IMR-90 (cell line): ENCODE data around the gene PEX26. TPM values are rescaled to one million over a fixed set of nuclear protein-coding genes. Genes with fewer than 3 reads are reported as not detected.

ENCODE experiments used
- ATAC-seq: fragments of 200-7000 bp; cut with Tn5 transposase; 2 replicates; pipeline ENCODE4 v1.9.1; 2020; ENCODE audit warnings: low read depth, mild to moderate bottlenecking, moderate library complexity
- BruUV-seq: library from RNA; stranded (reverse); fragments of 400-500 nt; replicated peaks from 2 replicates; lab custom pipeline; 2021; lab: Mats Ljungman, UMichigan
- CTCF ChIA-PET: fragments of 300-600 bp; formaldehyde crosslinking; extraction: SDS; loops from one replicate; lab custom pipeline; 2021; ENCODE audit warnings: antibody characterized with exemption; lab: Yijun Ruan, JAX
- POLR2A ChIA-PET: fragments of 300-600 bp; sonication (Branson Sonifier 250); formaldehyde crosslinking; loops from one replicate; lab custom pipeline; 2022; ENCODE audit warnings: antibody characterized with exemption; ENCODE audit not compliant: unreplicated experiment; lab: Charles Lee
- DNase-seq: peaks from one replicate; pipeline ENCODE4 v3.0.0; 2013
- H2AFZ ChIP-seq: replicated peaks from 2 replicates; pipeline ENCODE3; 2013; ENCODE audit warnings: low read length, mild to moderate bottlenecking; ENCODE audit not compliant: poor library complexity
- H2AK5ac ChIP-seq: 2 replicates; pipeline ENCODE4 v1.6.1; 2013; ENCODE audit warnings: low read depth, low read length, inconsistent platforms
- H2AK9ac ChIP-seq: replicated peaks from 2 replicates; pipeline ENCODE3; 2013; ENCODE audit warnings: mild to moderate bottlenecking, low read depth, low read length, moderate library complexity; ENCODE audit not compliant: poor library complexity
- H2BK120ac ChIP-seq: 2 replicates; pipeline ENCODE4 v1.6.1; 2013; ENCODE audit warnings: low read depth, low read length, inconsistent platforms
- H2BK15ac ChIP-seq: 3 replicates; pipeline ENCODE4 v1.6.1; 2013; ENCODE audit warnings: low read depth, low read length, inconsistent platforms
- H2BK20ac ChIP-seq: 2 replicates; pipeline ENCODE4 v1.6.1; 2013; ENCODE audit warnings: low read depth, mild to moderate bottlenecking, inconsistent platforms, low read length, moderate library complexity
- H2BK5ac ChIP-seq: 2 replicates; pipeline ENCODE4 v1.6.1; 2013; ENCODE audit warnings: mild to moderate bottlenecking, low read depth, low read length, inconsistent platforms; ENCODE audit not compliant: poor library complexity, severe bottlenecking
- H3K14ac ChIP-seq: replicated peaks from 2 replicates; pipeline ENCODE4 v1.6.1; 2013; ENCODE audit warnings: low read depth, low read length, inconsistent platforms
- H3K18ac ChIP-seq: 2 replicates; pipeline ENCODE4 v1.6.1; 2013; ENCODE audit warnings: low read depth, low read length, control low read depth
- H3K23ac ChIP-seq: 2 replicates; pipeline ENCODE4 v1.6.1; 2013; ENCODE audit warnings: low read depth, low read length, inconsistent platforms
- H3K27ac ChIP-seq: 2 replicates; pipeline ENCODE4 v1.5.1; 2013; ENCODE audit warnings: mild to moderate bottlenecking, control low read depth, low read length; ENCODE audit not compliant: insufficient read depth
- H3K27me3 ChIP-seq: 2 replicates; pipeline ENCODE4 v1.6.1; 2013; ENCODE audit warnings: low read length; ENCODE audit not compliant: control insufficient read depth, insufficient read depth
- H3K36me3 ChIP-seq: 2 replicates; pipeline ENCODE4 v1.6.1; 2013; ENCODE audit warnings: low read length, mixed read lengths; ENCODE audit not compliant: control insufficient read depth, insufficient read depth
- H3K4ac ChIP-seq: 2 replicates; pipeline ENCODE4 v1.6.1; 2013; ENCODE audit warnings: low read depth, low read length, inconsistent platforms
- H3K4me1 ChIP-seq: 2 replicates; pipeline ENCODE4 v1.6.1; 2013; ENCODE audit warnings: low read length, mixed read lengths; ENCODE audit not compliant: control insufficient read depth, insufficient read depth
- H3K4me2 ChIP-seq: 2 replicates; pipeline ENCODE4 v1.6.1; 2013; ENCODE audit warnings: low read depth, mild to moderate bottlenecking, control low read depth, low read length, moderate library complexity
- H3K4me3 ChIP-seq: 2 replicates; pipeline ENCODE4 v1.5.1; 2013; ENCODE audit warnings: low read depth, mild to moderate bottlenecking, control low read depth, low read length, moderate library complexity; ENCODE audit not compliant: insufficient read depth
- H3K56ac ChIP-seq: 2 replicates; pipeline ENCODE4 v1.6.1; 2013; ENCODE audit warnings: low read length, inconsistent platforms; ENCODE audit not compliant: insufficient read depth; ENCODE audit errors: extremely low read depth
- H3K79me1 ChIP-seq, 2 experiments: 2 replicates each; pipeline ENCODE4 v1.6.1; 2013; ENCODE audit warnings: low read length in 2 of 2, inconsistent platforms in 1 of 2, low read depth in 1 of 2
- H3K9ac ChIP-seq: 2 replicates; pipeline ENCODE4 v1.6.1; 2013; ENCODE audit warnings: low read depth, low read length, control low read depth
- H3K9me1 ChIP-seq: 2 replicates; pipeline ENCODE4 v1.6.1; 2013; ENCODE audit warnings: low read length, inconsistent platforms; ENCODE audit not compliant: insufficient read depth
- H3K9me3 ChIP-seq: 2 replicates; pipeline ENCODE4 v1.6.1; 2013; ENCODE audit warnings: low read length; ENCODE audit not compliant: control insufficient read depth, insufficient read depth
- H4K20me1 ChIP-seq: 2 replicates; pipeline ENCODE4 v1.6.1; 2013; ENCODE audit warnings: low read length, inconsistent platforms; ENCODE audit not compliant: insufficient read depth
- H4K5ac ChIP-seq: 2 replicates; pipeline ENCODE4 v1.6.1; 2013; ENCODE audit warnings: mild to moderate bottlenecking, low read depth, low read length, control low read depth
- H4K8ac ChIP-seq, 2 experiments: 2 replicates each; pipeline ENCODE4 v1.6.1; 2013; ENCODE audit warnings: low read depth in 2 of 2, low read length in 2 of 2, control low read depth in 1 of 2, inconsistent platforms in 1 of 2
- H4K91ac ChIP-seq: 2 replicates; pipeline ENCODE4 v1.6.1; 2013; ENCODE audit warnings: low read depth, low read length, inconsistent platforms; ENCODE audit not compliant: insufficient read depth
- CEBPB ChIP-seq: IDR thresholded peaks from 2 replicates; pipeline ENCODE4 v1.6.1; 2012; ENCODE audit warnings: low read depth, low read length, improper control_type of control experiment
- MAFK ChIP-seq: IDR thresholded peaks from 2 replicates; pipeline ENCODE4 v1.6.1; 2012; ENCODE audit warnings: low read depth, low read length, improper control_type of control experiment
- POLR2A ChIP-seq: IDR thresholded peaks from 2 replicates; pipeline ENCODE4 v1.6.1; 2012; ENCODE audit warnings: mild to moderate bottlenecking, low read depth, low read length
- RAD21 ChIP-seq: IDR thresholded peaks from 2 replicates; pipeline ENCODE4 v1.6.1; 2012; ENCODE audit warnings: low read length, improper control_type of control experiment
- RFX5 ChIP-seq: IDR thresholded peaks from 2 replicates; pipeline ENCODE4 v1.8.0; 2012; ENCODE audit warnings: low read depth, mild to moderate bottlenecking, low read length, moderate library complexity
- SMC3 ChIP-seq: fragments of 150-350 bp; IDR thresholded peaks from 2 replicates; pipeline ENCODE4 v1.6.1; 2016; ENCODE audit warnings: low read depth, mild to moderate bottlenecking, antibody characterized with exemption, low read length, moderate library complexity
- WGBS, 2 experiments: methylation state at CpG; one replicate each; pipeline versions ENCODE4 v1.1.5 to v1.1.7; 2013; ENCODE audit warnings: missing lambda C conversion rate in 2 of 2; ENCODE audit not compliant: insufficient read length in 1 of 2; ENCODE audit errors: extremely low coverage in 2 of 2; 5-methylcytosine and 5-hydroxymethylcytosine counted together
- dilution Hi-C: fragments of 300-500 bp; cut with HindIII; formaldehyde crosslinking; loops from one replicate; pipeline ENCODE4 v1.14.3; 2018; ENCODE audit warnings: low sequenced_read_pairs; ENCODE audit not compliant: unreplicated experiment
- in situ Hi-C: fragments of 300-500 bp; cut with MboI; formaldehyde crosslinking; loops from 3 replicates; pipeline ENCODE4 v1.14.3; 2019; ENCODE audit warnings: low sequenced_read_pairs, inconsistent platforms, mixed read lengths
- intact Hi-C: fragments of 100-400 bp; cut with micrococcal nuclease; formaldehyde crosslinking; loops from 2 replicates; pipeline ENCODE4 v1.10.0; 2022
- polyA plus RNA-seq, 3 experiments: library from polyadenylated mRNA; depleted of rRNA; stranded (reverse); fragments of >200 nt; gene quantifications; 2 replicates each; pipeline ENCODE4 v1.2.3, GENCODE V29; 2012; ENCODE audit warnings: low replicate concordance in 1 of 3
- total RNA-seq: library from RNA; depleted of rRNA; stranded (reverse); fragments of >200 nt; gene quantifications from 2 replicates; pipeline ENCODE4 v1.2.3, GENCODE V29; 2012
- TF ChIP-seq, protein P1 (sequence below): conservative IDR thresholded peaks from 2 replicates; pipeline ENCODE4 v1.5.1; 2012; ENCODE audit warnings: mild to moderate bottlenecking, low read depth, low read length, improper control_type of control experiment
- TF ChIP-seq, protein P2 (sequence below): fragments of 150-350 bp; IDR thresholded peaks from 2 replicates; pipeline ENCODE4 v1.6.1; 2016; ENCODE audit warnings: low read depth, mild to moderate bottlenecking, low read length, moderate library complexity, borderline replicate concordance
- TF ChIP-seq, protein P3 (sequence below): fragments of 150-350 bp; IDR thresholded peaks from 2 replicates; pipeline ENCODE4 v1.6.1; 2017; ENCODE audit warnings: mild to moderate bottlenecking, antibody characterized with exemption, low read length, low read depth

The PEX26 gene
- total and polyA plus RNA-seq, 2 of the 4 experiments (the other 2 are of a cell fraction), result 12.2 to 18.5 TPM

DNA sequence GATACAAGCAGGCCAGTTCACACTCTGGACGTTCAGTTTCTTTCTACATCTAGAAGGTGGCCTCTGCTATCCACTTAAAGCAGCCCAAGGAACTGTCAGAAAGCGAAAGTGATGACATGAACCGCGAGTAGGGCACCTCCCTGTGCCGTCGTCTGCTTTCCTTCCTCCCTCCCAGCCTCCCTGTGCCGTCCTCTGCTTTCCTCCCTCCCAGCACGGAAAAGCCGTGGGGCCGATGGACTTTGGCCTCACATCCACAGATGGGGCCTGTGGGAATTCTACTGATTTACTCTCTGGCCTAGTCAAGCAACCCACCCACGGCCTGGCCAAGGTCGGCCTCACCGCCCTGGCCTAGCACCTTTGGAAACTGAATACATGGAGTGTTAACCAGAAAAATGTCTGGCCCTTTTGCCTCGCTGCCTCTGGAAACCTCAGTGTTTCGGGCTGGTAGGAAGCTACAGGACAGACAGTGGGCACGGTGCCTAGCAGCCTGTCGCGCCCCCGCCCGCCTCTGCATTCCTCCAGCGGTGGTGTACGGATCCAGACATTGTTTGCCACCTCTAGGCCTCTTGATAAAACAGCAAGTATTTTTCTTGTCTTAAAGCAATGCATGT, 14.2 kb downstream of the PEX26 start (continued):
- TF ChIP-seq, protein P1, sequence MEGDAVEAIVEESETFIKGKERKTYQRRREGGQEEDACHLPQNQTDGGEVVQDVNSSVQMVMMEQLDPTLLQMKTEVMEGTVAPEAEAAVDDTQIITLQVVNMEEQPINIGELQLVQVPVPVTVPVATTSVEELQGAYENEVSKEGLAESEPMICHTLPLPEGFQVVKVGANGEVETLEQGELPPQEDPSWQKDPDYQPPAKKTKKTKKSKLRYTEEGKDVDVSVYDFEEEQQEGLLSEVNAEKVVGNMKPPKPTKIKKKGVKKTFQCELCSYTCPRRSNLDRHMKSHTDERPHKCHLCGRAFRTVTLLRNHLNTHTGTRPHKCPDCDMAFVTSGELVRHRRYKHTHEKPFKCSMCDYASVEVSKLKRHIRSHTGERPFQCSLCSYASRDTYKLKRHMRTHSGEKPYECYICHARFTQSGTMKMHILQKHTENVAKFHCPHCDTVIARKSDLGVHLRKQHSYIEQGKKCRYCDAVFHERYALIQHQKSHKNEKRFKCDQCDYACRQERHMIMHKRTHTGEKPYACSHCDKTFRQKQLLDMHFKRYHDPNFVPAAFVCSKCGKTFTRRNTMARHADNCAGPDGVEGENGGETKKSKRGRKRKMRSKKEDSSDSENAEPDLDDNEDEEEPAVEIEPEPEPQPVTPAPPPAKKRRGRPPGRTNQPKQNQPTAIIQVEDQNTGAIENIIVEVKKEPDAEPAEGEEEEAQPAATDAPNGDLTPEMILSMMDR, result no peak

DNA sequence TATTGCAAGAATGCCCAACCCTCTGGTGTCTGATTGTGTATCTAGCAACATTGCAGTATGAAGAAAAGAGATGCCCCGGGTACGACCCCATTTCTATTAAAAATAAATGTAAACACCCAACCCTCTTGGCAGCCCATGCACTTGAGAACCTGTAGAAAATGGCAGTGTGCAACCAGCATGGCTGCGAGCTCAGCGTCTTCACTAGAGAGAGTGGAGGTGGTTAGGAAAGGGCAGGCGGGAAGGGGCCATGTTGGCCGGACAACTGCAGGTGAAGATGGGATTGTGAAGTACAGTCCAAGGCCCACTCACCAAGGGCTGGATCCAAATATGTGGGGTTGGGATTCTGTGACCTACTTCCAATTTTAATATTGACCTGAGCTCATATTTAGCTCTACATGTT, 15.9 kb downstream of the PEX26 start:
- no peak overlapping the region for H4K91ac ChIP-seq
- no TSS peak for BruUV-seq
- H2BK15ac ChIP-seq, result no peak overlapping the region
- CTCF ChIA-PET, result interaction anchor here (0.7 kb wide), 1 partner anchor 20 kb away, joined by 4 read pairs; no protein-coding TSS in a partner anchor
- H2BK20ac ChIP-seq, result no peak overlapping the region
- no peak for ATAC-seq
- H3K14ac ChIP-seq, result no peak overlapping the region
- H3K4me3 ChIP-seq, result no peak overlapping the region
- WGBS, 2 experiments, result 90% methylated on average over 2 of the region's 6 CpGs; no CpG with 5 or more reads in 1 of the 2 experiments
- H3K56ac ChIP-seq, result no peak overlapping the region
- H2BK120ac ChIP-seq, result no peak overlapping the region
- no peaks in the 10 kb centered on the region for H3K27me3 ChIP-seq
- H2AK5ac ChIP-seq, result no peak overlapping the region
- no peak overlapping the region for H2AK9ac ChIP-seq
- H2BK5ac ChIP-seq, result no peak overlapping the region
- no peaks in the 10 kb centered on the region for H3K9me3 ChIP-seq
- no peak overlapping the region for H2AFZ ChIP-seq
- intact Hi-C loops, result loop anchor here (2.0 to 5.0 kb wide), 2 partner anchors 54 to 63 kb away; no protein-coding TSS in a partner anchor
- H3K9ac ChIP-seq, result no peak overlapping the region
- POLR2A ChIA-PET, result no interaction called here
- no peak overlapping the region for H3K4ac ChIP-seq
- H3K4me1 ChIP-seq, result peaks cover 7% of the 10 kb centered on the region; the same call in 1 of the 2 replicates
- no peaks in the 10 kb centered on the region for H4K20me1 ChIP-seq
- no peak overlapping the region for H3K18ac ChIP-seq
- H3K4me2 ChIP-seq, result no peak overlapping the region
- H4K5ac ChIP-seq, result no peak overlapping the region
- no peak for DNase-seq
- dilution Hi-C loops, result no loop called here
- no peak overlapping the region for H4K8ac ChIP-seq
- no peak overlapping the region for H3K23ac ChIP-seq
- H3K36me3 ChIP-seq, result peaks cover 12% of the 10 kb centered on the region
- in situ Hi-C loops, result no loop called here
- H3K27ac ChIP-seq, result no peak overlapping the region
- no peaks in the 10 kb centered on the region; the same call in 1 of the 2 replicates for H3K9me1 ChIP-seq
- H3K79me1 ChIP-seq, result peaks cover 4 to 17% of the 10 kb centered on the region in 2 experiments
- TF ChIP-seq RAD21, result no peak
- no peak for TF ChIP-seq SMC3
- TF ChIP-seq POLR2A, result no peak
- no peak for TF ChIP-seq CEBPB
- TF ChIP-seq RFX5, result no peak
- TF ChIP-seq, protein P1, result no peak
- TF ChIP-seq, protein P2, sequence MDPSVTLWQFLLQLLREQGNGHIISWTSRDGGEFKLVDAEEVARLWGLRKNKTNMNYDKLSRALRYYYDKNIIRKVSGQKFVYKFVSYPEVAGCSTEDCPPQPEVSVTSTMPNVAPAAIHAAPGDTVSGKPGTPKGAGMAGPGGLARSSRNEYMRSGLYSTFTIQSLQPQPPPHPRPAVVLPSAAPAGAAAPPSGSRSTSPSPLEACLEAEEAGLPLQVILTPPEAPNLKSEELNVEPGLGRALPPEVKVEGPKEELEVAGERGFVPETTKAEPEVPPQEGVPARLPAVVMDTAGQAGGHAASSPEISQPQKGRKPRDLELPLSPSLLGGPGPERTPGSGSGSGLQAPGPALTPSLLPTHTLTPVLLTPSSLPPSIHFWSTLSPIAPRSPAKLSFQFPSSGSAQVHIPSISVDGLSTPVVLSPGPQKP, result no peak
- TF ChIP-seq, protein P3, sequence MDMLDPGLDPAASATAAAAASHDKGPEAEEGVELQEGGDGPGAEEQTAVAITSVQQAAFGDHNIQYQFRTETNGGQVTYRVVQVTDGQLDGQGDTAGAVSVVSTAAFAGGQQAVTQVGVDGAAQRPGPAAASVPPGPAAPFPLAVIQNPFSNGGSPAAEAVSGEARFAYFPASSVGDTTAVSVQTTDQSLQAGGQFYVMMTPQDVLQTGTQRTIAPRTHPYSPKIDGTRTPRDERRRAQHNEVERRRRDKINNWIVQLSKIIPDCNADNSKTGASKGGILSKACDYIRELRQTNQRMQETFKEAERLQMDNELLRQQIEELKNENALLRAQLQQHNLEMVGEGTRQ, result no peak
- TF ChIP-seq MAFK, result no peak
